ENCODE data around the gene PRMT7. TPM values are rescaled to one million over a fixed set of nuclear protein-coding genes. Genes with fewer than 3 reads are reported as not detected.

Gene PRMT7
- total and polyA plus RNA-seq, 2 of the 8 experiments (the other 6 are each of a cell fraction or from before 2014, with no cell fraction given) = 48.2 to 49.3 TPM

- peaks cover 0 to 2% (median 0%) of the 10 kb centered on the region in 4 experiments; a peak in 2 of 7 replicates for H3K27me3 ChIP-seq (replicated peaks in 1 of 4; ENCODE audit: control insufficient read depth in 3 of 4, extremely low read depth in 1 of 4, insufficient read depth in 3 of 4, low read length in 3 of 4)
- no peaks in the 10 kb centered on the region for H3K23me2 ChIP-seq (ENCODE audit: low read depth, low read length)
- H3K79me2 ChIP-seq (ENCODE audit: control insufficient read depth in 1 of 2, insufficient read depth in 2 of 2, low read length in 2 of 2) = no peaks in the 10 kb centered on the region
- H2BK20ac ChIP-seq (ENCODE audit: low read length) = no peak overlapping the region
- no peak overlapping the region for H3K9ac ChIP-seq (replicated peaks in 1 of 4; ENCODE audit: extremely low read depth in 1 of 4, low read depth in 3 of 4, low read length in 3 of 4)
- no peak for FAIRE-seq
- no peak overlapping the region for H2BK5ac ChIP-seq (ENCODE audit: low read depth, low read length)
- H2BK12ac ChIP-seq (ENCODE audit: low read depth, low read length) = no peak overlapping the region
- H2BK15ac ChIP-seq (ENCODE audit: low read length) = no peak overlapping the region
- H3K4me2 ChIP-seq (ENCODE audit: insufficient read depth in 1 of 2, low read depth in 2 of 2, low read length in 2 of 2) = no peak overlapping the region
- no peak overlapping the region for H3K4me3 ChIP-seq (ENCODE audit: extremely low read depth in 1 of 4, insufficient read depth in 2 of 4, low read depth in 3 of 4, low read length in 4 of 4)
- H3K18ac ChIP-seq (ENCODE audit: extremely low read depth, low read length) = no peak overlapping the region
- no peak overlapping the region for H3K23ac ChIP-seq (ENCODE audit: insufficient read length)
- H3K4ac ChIP-seq (replicated peaks; ENCODE audit: insufficient read length, low read depth, low read length) = no peak overlapping the region
- ChIA-PET POLR2A (ENCODE audit: partially characterized antibody) (interaction anchor here (1.3 kb wide), 1 partner anchor 11 kb away, joined by 4 read pairs; no protein-coding TSS in a partner anchor), CTCF (ENCODE audit: partially characterized antibody) (interaction anchor here (1.3 to 14.3 kb wide), 7 partner anchors 9 to 138 kb away, joined by 3 to 221 read pairs (median 11); no protein-coding TSS in a partner anchor)
- no peaks in the 10 kb centered on the region for H3K9me3 ChIP-seq (ENCODE audit: insufficient read depth in 2 of 2, low read depth in 1 of 2, low read length in 1 of 2)
- no peak for DNase-seq (ENCODE audit: low read depth in 1 of 2, low spot score in 2 of 2)
- no peak overlapping the region for H4K8ac ChIP-seq (ENCODE audit: extremely low read depth, insufficient read depth, low read length)
- H2AFZ ChIP-seq (ENCODE audit: low read length) = no peak overlapping the region
- no peak overlapping the region for H3K27ac ChIP-seq (ENCODE audit: low read depth, low read length)
- H2BK120ac ChIP-seq (replicated peaks; ENCODE audit: low read depth, low read length) = no peak overlapping the region
- no peaks in the 10 kb centered on the region for H3K79me1 ChIP-seq (ENCODE audit: low read depth, low read length)
- 93% methylated on average over 18 of the region's 27 CpGs; no CpG with 5 or more reads in 1 of the 2 experiments for WGBS, 2 experiments (ENCODE audit: extremely low coverage in 1 of 2, insufficient coverage in 1 of 2, insufficient read length in 1 of 2, insufficient replicate concordance in 2 of 2, low coverage in 1 of 2, low lambda C conversion rate in 2 of 2, missing lambda C conversion rate in 1 of 2)
- H4K20me1 ChIP-seq (replicated peaks in 1 of 2; ENCODE audit: control insufficient read depth in 1 of 2, insufficient read depth in 2 of 2, low read length in 2 of 2) = no peaks in the 10 kb centered on the region
- H4K91ac ChIP-seq (replicated peaks; ENCODE audit: insufficient read length, low read length) = no peak overlapping the region
- H4K5ac ChIP-seq (ENCODE audit: insufficient read length, low read depth, low read length) = no peak overlapping the region
- no peaks in the 10 kb centered on the region for H3K36me3 ChIP-seq (ENCODE audit: control insufficient read depth in 2 of 4, insufficient read depth in 4 of 4, low read length in 3 of 4)
- no peak overlapping the region for H2AK5ac ChIP-seq (ENCODE audit: low read depth, low read length)
- H3K14ac ChIP-seq (ENCODE audit: insufficient read length) = no peak overlapping the region
- peaks cover 0 to 2% (median under 1%) of the 10 kb centered on the region in 4 experiments; a peak in 3 of 7 replicates for H3K4me1 ChIP-seq (replicated peaks in 1 of 4; ENCODE audit: control insufficient read depth in 3 of 4, insufficient read depth in 4 of 4, low read length in 3 of 4)
- no peak overlapping the region for H3K56ac ChIP-seq (replicated peaks; ENCODE audit: insufficient read length, low read depth, low read length)
- no peak for TF ChIP-seq GABPA (IDR thresholded peaks at IDR 0.05; ENCODE audit: borderline replicate concordance, insufficient read depth, low read length)
- TF ChIP-seq BRCA1 (IDR thresholded peaks at IDR 0.05; ENCODE audit: low read depth, low read length) = no peak
- no peak for TF ChIP-seq YY1 (IDR thresholded peaks at IDR 0.05; ENCODE audit: low read depth, low read length)
- no peak for TF ChIP-seq POLR2A (IDR thresholded peaks at IDR 0.05; ENCODE audit: control extremely low read depth in 1 of 2, low read depth in 2 of 2, low read length in 2 of 2)
These were observed 60.4 kb downstream of the PRMT7 start for GRCh38 chr16:68371276-68371651.
